ENCODE results near the gene ANKFN1.

The ANKFN1 gene

DNA sequence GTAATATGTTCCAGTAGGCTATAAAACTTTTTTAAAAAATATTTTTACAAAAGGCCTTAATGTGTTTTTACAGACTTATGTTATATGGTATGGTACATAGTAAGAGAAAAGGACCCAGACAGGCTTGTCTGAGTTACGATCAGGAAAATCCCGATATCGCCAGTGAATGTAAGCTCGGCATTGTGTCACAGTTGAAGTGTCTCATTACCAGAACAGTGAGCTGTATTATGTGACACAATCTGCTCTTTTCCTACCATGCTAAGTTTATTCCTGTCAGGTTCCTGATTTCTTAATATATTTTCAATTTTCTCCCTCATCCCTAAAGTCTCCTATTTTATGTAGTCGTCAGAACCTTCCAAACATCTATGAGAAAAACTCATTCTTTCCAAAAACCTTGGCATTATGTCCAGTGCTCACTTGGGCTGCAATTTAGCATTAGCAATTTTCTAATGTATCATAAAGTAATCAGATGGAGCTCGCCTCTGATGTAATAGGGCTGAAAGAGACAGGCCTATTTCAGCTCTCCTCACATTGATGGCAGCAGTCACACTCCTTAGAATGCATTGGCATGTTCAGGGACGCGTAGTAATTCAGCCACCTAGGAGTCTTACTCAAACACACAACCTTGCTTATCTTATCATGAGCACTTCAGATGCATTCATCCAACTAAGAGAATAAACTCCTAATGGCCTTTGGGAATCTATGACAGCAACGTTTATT, 292.6 kb downstream of the ANKFN1 start:
- DNase-seq, result no peak

DNA sequence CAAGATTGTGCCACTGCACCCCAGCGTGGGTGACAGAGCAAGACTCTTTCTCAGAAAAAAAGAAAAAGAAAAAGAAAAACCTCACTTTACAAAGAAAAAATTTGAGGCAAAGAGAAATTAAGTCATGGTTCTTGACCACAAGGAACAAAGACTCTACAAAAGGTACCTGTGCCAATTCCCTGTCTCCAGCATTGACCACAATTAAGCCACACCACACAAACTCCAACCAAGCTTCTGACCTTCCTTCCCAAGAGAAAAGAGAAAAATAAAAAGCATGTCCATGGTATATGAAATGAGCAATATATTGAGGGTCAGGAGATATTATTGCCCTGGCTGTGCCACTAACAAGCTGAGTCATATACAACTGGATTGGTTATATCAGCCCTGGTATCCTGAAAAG, 293.9 kb downstream of the ANKFN1 start:
- DNase-seq, result no peak

DNA sequence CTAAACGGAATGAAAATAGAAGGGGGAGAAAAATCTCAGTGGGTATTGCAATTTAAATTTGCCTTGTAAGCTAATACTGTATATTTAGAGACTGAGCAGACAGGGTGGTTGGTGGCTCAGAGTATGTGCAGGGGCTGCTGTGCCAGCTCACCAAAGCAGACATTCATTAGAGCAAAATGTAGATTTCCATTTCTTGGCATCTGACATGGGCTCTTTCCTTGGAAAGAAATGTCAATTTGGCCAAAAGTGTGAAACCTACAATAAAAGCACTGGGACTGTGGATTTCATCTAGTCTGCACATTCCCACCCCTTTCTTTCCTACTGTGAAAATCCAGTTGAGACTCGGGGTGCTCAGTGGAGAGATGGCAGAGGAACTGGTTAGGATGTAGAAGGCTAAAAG, 295.1 kb downstream of the ANKFN1 start:
- DNase-seq, result no peak

DNA sequence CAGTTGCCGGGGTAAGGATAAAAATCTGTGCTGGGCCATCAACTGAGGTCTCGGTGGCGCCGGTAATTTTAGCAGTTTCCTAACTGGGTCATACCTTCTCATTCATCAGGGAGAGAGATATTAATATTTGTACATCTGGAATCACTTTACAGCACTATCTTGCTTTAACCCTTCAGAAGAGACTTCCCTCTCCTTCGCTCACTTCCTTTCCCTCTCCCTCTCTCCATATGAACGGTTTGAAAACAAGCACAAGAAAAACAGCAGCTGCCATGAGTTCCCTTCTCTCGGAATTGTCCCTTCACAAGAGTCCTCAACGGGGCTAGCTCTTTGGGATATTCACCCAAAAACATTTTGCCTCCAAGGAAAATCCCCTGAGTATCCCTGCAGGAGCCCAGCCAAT, 295.9 kb downstream of the ANKFN1 start:
- no peak for DNase-seq

DNA sequence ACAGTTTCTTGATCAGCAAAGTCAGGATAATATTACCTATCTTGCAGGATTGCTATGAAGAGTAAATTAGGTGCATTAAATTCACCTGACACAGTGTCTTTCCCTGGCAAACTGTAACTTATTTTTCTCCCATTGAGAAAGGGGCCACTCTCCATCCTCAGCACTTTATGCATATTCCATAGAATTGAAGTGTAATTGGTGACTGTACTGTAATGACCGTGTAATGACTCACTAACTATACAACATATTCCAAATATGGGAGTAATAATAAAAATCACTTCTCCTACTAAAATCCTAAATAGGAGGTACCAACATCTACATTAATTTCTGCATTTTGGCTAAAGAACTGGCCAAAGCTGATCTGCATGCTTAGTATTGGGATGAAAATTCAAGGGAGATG, 298.4 kb downstream of the ANKFN1 start:
- DNase-seq, result no peak

DNA sequence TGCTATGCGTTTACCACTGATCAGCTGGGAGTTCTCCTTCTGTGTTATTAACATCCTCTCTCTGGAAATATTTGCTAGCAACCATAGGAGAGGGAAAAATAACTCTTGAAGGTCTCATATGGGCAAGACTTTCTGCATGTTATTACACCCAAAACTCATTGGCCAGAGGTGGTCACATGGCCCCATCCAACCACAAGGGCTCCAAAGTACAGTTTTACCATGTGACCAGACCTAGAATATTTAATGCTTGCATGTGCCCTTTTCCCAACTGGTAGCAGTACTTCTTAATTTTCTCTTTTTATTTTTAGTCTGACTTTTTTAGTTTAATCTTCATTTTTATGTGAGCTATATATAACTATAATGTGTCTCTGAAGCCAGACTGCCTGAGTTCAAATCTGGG, 299.2 kb downstream of the ANKFN1 start:
- DNase-seq, result no peak

DNA sequence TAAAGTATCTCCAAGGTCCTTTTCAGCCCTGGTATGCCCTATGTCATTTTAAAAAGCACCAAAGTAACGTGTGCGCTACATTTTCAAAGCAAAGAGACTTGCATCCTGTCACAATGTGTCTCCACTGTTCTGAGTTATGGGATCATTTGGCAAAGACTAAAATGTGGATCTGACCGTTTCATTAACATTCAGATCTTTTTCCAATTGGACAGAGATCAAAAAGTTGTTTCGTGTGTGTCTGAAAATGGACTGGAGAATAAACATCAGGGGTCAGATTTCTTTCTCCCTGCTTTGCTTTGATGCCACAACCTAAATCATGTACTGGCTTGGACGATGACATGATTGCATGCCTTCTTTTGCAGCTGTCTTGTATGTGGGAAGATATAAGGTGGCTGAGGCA, 304.2 kb downstream of the ANKFN1 start:
- DNase-seq, result no peak

DNA sequence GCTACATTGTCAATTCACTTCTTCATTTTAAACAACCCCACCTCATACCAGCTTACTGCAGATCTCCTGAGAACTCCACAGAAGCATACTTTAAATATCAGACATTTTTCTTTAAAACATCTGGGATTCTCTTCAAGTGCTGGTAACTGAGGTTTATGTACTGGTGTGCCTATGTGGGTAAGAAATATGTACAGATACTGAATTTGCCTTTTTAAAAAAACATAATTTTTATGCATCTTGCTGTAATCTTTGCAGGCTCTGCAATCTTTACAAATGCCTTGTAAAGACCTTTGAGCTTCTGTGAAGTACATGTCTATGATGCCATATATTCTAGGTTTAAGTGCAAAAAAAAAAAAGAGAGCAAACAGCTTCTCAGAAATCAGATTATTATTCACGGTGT, 312.6 kb downstream of the ANKFN1 start:
- no peak for DNase-seq

DNA sequence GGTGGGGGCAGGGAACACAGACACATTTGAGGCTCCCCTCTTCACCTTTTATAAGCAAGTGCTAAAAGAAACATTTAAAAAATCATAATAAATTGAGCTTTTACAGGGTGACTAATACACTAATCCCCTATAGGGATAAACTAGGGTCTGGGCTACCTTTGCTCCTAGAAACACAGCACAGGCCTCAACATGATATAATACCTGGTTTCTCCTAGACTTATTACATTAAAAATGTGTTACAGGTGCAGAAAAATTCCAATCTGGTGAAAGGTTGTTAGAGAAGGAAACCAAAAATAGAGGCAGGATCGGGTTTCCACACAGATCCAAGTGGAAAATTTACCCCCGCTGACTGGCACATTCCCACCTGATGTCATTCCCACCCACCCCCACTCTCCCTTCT, 315.6 kb downstream of the ANKFN1 start:
- DNase-seq, result no peak

DNA sequence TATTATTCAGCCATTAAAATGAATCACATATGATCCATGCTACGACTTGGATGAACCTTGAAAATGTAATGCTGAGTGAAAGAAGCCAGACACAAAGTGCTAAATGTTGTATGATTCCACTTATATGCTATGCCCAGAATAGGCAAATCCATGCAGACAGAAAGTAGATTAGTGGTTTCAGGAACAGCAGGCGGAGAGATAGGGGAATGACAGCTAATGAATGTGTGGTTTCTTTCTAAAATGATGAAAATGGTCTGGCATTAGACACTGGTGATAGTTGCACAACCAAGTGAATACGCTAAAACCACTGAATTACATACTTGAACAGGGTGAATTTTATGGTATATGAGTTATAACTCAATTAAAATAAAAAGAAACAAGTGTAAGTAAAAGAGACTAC, 318.4 kb downstream of the ANKFN1 start:
- DNase-seq, result no peak

DNA sequence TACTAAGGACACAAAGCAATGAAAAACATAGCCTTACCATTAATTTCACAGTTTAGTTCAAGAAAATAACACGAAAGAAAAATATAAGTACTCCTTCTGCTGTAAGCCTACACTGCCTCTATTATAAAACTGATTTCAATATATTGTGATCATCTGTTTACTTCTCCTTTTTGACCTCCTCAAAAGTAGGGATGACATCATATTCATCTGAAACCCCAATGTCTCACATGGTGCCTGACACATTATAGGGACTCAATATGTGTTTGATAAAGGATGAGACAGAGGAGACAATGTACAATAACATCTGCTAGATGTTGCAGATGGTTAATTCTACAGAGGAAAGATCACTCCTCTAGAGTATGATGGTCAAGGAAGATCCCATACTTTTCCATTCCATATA, 321.8 kb downstream of the ANKFN1 start:
- DNase-seq, result no peak

DNA sequence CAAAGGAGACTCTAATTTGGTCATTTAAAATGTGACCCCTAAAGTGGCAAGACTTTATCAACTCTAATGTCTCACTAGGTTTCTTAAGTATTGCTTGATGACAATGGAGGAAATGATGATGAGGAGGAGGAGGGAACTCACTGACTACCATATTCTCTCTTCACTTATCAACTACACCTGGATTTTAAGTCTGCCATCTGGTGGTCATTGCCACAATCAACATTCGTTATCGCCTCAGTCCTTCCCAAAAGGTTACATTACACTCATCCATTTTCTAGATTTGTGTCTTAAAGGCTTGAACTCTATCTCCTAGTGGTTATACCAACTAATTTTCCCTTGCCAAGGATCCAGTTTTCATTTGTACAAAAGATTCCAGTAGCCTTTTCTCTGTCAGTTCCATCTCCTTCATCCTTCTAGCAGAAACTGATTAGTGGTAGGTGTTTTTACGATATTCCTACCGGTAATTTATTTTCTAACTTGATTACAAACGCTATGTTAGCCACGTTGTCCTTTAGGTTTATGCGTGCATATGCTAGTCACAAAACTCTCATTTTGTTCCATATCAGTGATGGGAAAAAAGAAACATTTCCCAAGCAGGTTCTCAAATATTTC, 325.7 kb downstream of the ANKFN1 start:
- DNase-seq, result no peak

DNA sequence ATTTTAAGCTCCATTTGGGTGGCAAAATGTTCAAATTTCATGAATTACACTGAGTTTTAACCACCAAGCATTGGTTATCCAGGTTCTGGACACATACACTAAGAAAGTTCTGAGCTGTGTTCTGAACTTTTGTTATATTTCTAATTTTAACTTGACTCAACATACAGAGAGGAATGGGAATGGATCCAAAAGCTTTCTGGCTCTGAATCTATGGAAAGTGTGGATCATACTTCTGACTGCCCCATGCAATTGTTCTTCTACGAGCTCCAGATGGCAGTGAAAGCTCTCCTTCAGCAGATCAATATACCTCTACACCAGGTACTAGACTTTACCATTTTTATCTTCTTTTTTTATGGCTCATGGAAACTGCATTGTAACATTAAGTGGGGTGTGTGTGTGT, 327.2 kb downstream of the ANKFN1 start:
- no peak for DNase-seq

DNA sequence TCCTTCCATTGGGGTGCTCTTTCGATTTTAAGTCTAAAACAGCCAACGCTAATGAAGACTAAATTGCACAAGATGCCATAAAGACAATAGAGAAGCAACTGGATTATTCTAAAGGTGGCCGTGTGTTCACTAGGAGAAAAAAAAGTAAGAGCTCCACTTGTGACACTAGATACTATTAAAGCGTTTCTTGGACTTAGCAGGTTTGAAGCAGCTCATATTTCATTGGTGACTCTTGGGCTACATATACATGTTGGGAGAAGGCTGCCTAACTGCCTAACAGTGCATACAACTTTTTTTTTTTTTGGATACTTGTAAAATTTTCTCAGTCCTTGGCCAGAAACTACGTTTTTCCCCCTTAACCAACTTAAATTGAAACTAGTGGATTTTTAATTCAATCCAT, 328.4 kb downstream of the ANKFN1 start:
- no peak for DNase-seq

DNA sequence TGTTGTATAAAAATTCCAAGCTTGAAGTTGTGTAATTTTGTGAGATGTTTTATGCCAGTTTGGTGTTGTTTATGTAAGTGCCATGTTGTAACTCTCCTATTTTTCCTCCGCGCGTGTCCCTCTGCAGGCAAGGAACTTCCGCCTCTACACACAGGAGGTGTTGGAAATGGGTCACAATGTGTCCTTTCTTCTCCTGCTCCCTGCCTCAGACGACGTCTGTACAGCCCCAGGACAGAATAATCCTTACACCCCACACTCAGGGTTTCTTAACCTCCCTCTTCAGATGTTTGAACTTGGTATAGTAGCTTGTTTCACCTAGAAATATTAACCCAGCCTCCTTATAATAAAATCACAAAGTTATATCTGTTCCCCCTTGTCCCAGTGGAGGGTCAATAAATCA, 329.0 kb downstream of the ANKFN1 start:
- DNase-seq, result no peak

DNA sequence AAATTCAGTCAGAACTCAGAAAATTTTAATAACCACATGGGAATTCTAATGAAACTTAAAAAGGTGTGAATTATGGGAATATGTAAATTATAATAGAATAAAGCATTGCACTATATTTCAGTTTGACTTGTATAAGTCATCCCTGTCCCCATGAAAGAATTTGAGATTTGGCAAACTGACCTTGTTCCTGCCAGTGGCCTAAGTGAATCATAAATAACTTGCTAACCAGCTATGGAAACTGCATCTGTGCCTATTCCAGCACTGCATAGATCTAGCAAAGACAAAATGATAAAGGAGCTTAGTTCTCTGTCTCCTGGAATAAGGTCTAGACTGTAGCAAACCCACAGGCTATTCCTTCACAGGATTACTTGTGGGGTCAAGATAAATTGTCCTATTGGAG, 333.5 kb downstream of the ANKFN1 start:
- no peak for DNase-seq

DNA sequence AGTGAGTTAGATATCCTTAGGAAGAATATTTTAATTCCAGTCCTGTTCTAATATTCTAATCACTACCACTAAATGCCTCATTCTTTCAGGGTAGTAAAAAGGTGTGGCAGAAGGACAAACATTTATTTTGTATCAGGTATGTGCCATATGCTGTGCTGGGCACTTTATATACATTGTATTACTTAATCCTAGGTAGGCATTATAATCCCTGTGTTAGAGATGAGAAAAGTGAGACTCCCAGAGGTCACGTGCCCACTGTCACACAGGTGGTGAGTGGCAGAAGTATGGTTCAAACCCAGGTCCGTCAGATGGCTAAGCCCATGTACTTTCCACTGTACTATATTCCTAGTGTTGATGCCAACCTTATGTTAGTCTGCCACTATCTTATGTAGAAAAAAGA, 335.5 kb downstream of the ANKFN1 start:
- DNase-seq, result no peak

DNA sequence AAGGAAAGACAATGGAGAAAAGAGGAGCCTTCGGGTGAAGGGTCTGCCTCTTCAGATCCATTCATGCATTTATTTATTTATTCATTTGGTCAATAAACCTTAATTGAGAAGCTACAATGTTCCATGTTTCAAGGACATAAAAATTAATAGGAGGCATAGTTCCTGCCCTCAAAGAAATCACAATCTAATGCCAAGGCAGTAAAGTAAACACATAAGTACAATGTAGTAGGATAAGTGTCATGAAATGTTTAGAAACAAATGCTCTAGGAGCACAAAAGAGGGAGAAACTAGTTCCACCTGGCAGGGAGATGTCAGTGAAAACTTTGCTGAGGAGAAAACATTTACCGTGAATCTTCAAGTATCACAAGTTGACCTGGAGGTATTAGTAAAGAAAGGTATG, 336.7 kb downstream of the ANKFN1 start:
- DNase-seq, result no peak

DNA sequence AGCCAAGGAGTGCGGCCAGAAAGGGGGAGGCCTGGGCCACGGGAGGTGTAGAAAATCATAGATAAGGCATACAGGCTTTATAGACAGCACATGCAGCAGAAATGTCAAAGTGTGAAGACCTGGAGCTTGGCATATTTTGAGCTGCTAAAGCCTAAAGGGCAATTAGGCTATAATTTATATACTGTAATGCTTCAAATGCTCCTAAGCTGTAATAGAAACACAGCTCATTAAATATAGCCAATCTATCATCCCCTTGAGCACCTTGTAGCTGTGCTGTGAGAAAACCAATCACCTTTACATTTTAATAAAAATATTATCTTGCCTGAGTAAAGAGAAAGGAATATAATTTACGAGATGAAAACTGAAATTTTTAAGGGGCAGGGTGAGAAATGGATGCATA, 342.3 kb downstream of the ANKFN1 start:
- no peak for DNase-seq

DNA sequence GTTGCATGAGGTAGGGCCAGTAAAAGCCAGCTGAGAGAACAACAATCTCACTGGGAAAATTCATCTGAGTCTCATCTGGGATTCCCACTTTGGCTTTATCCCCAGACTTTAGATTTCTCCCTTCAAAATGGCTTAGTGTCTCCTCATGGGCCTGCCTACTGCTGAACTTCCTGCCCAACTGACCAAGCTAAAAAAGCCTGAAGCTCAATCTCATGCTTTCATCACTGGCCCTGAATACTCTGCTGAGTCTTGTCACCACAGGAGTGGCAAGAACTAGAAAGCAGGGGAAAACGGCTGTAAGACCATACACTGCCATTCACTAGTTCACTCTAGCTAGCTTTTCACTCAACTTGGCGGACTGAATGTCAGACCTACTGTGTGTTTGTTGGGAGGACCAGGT, 343.9 kb downstream of the ANKFN1 start:
- DNase-seq, result no peak

DNA sequence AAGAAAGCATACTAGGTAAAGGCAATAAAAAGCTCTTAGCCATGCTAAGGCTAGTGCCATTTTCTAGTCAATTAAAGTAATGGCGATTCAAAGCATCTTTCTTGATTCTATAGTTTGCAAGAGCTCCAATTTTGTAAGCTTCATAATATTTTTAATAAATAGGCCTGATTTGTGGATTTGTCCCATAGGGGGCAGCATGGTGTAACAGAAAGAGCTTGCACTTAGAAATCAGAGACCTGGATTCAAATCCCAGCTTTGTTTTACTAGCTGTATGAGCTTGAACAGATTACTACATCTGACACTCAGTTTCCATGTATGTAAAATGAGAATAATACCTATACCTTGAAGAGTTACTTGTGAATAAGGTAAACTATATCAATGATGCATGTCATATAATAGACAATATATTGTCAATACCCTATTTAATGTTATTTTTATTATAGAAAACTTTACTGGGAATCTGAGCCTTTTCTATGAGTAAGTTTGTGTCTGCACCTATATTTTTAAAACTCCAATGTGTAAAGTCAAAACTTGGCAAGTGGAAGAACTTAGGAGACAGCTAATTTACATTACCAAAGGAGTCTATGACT, 346.6 kb downstream of the ANKFN1 start:
- DNase-seq, result no peak

DNA sequence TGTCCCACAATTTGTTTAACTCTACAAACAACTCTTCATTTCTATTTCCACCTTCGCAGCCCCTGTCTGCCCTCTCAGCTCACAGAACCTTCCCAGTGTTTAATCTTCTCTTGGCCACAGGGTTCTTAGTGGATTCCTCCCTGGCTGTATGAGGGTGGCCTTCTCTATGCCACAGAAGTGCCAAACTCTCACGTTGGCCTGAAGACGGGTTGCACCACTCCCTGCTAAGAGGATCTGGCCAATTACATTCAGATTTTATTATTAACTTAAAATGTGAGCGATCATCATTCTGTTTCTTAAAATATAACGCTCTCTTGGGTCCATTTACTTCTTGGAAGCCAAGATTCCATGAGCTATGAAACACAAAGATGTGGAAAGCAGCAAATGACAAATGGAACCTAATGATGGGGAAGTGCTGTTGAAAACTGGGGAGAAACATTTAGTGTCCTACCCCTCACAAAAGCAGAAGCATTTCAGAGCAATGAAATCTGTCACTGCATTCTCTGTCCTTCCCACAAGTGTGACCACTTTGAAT, 348.9 kb downstream of the ANKFN1 start:
- no peak for DNase-seq

DNA sequence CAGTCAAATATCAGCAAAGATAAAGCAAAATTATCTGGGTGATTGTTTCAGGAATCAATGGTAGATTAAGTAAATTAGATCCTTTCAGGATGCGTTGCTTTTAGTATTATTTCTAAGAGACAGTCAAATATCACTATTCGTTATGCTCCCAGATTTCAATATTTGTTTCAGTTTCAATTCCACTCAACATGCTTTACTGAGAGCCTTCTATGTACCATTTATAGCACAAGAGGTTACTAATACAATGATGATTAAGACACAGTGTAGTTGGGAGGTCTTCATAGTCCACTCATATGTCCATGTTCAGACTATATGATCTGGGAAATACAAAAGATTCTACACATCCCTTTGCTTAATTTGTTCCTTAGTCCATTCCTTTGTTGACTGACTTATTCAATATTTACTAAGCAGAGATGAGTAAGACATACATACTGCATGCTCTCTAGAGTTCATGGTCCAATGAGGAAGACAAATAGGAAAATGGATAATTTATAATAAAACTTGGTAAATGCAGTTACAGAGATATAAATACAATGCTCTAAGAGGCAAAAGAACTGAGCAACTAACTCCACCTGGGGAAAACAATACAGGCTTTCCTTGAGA, 352.0 kb downstream of the ANKFN1 start:
- DNase-seq, result no peak

DNA sequence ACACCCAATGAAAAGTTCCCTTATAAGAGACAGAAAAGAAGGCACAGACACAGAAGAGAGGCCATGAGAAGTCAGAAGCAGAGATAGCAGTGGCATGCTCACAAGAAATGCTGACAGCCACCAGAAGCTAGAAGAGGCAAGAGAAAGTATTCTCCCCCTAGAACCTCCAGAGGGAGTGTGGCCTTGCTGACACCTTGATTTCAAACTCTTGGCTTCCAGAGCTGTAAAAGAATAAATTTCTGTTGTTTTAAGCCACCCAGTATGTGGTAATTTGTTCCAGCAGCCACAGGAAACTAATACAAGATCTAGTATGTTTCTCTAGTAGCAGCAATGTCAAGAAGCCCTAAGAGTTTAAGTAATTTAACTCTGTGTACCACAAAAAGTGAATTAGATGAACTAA, 353.1 kb downstream of the ANKFN1 start:
- no peak for DNase-seq

Data from cerebellar nuclear complex (tissue), 1 donor.